ENCODE results near the gene FBXL4.

Gene FBXL4

GRCh38 chr6:98842342-98843180, 105.2 kb downstream of the FBXL4 start:
- FAIRE-seq (no peak), DNase-seq (ENCODE audit: insufficient read length) (no peak)
- TF ChIP-seq POLR2AphosphoS5 (IDR thresholded peaks at IDR 0.05; ENCODE audit: low read depth, low read length) (no peak), POLR2A (IDR thresholded peaks at IDR 0.05; ENCODE audit: low read depth, low read length) (no peak), TAF1 (IDR thresholded peaks at IDR 0.05; ENCODE audit: borderline replicate concordance, low read depth, low read length) (no peak)

- no peak for TF ChIP-seq POLR2AphosphoS5 (IDR thresholded peaks at IDR 0.05; ENCODE audit: low read depth, low read length)
- no peak for TF ChIP-seq TAF1 (IDR thresholded peaks at IDR 0.05; ENCODE audit: borderline replicate concordance, low read depth, low read length)
- no peak for TF ChIP-seq POLR2A (IDR thresholded peaks at IDR 0.05; ENCODE audit: low read depth, low read length)
- DNase-seq (ENCODE audit: insufficient read length) (no peak), FAIRE-seq (no peak)
Observed at GRCh38 chr6:98841621-98842341, 106.0 kb downstream of the FBXL4 start.

GRCh38 chr6:98840996-98841513, 106.7 kb downstream of the FBXL4 start:
- FAIRE-seq (no peak), DNase-seq (ENCODE audit: insufficient read length) (no peak)
- TF ChIP-seq TAF1 (IDR thresholded peaks at IDR 0.05; ENCODE audit: borderline replicate concordance, low read depth, low read length) (no peak), POLR2AphosphoS5 (IDR thresholded peaks at IDR 0.05; ENCODE audit: low read depth, low read length) (no peak), POLR2A (IDR thresholded peaks at IDR 0.05; ENCODE audit: low read depth, low read length) (no peak)

- DNase-seq (ENCODE audit: insufficient read length) (no peak), FAIRE-seq (no peak)
- TF ChIP-seq POLR2AphosphoS5 (IDR thresholded peaks at IDR 0.05; ENCODE audit: low read depth, low read length) (no peak), POLR2A (IDR thresholded peaks at IDR 0.05; ENCODE audit: low read depth, low read length) (no peak), TAF1 (IDR thresholded peaks at IDR 0.05; ENCODE audit: borderline replicate concordance, low read depth, low read length) (no peak)
Observed at GRCh38 chr6:98840385-98840784, 107.4 kb downstream of the FBXL4 start.

- DNase-seq (ENCODE audit: insufficient read length) (no peak), FAIRE-seq (no peak)
- no peak for TF ChIP-seq POLR2AphosphoS5 (IDR thresholded peaks at IDR 0.05; ENCODE audit: low read depth, low read length)
- TF ChIP-seq TAF1 (IDR thresholded peaks at IDR 0.05; ENCODE audit: borderline replicate concordance, low read depth, low read length) = no peak
- TF ChIP-seq POLR2A (IDR thresholded peaks at IDR 0.05; ENCODE audit: low read depth, low read length) = no peak
Observed at GRCh38 chr6:98839781-98840361, 107.9 kb downstream of the FBXL4 start.

- DNase-seq (ENCODE audit: insufficient read length) (no peak), FAIRE-seq (no peak)
- TF ChIP-seq POLR2AphosphoS5 (IDR thresholded peaks at IDR 0.05; ENCODE audit: low read depth, low read length) (no peak), TAF1 (IDR thresholded peaks at IDR 0.05; ENCODE audit: borderline replicate concordance, low read depth, low read length) (no peak), POLR2A (IDR thresholded peaks at IDR 0.05; ENCODE audit: low read depth, low read length) (no peak)
Observed at GRCh38 chr6:98838975-98839374, 108.8 kb downstream of the FBXL4 start.

- FAIRE-seq (no peak), DNase-seq (ENCODE audit: insufficient read length) (no peak)
- TF ChIP-seq POLR2AphosphoS5 (IDR thresholded peaks at IDR 0.05; ENCODE audit: low read depth, low read length) = no peak
Observed at GRCh38 chr6:98838032-98838431, 109.7 kb downstream of the FBXL4 start.

- no peak for FAIRE-seq
- DNase-seq (ENCODE audit: insufficient read length) = no peak
- TF ChIP-seq POLR2A (IDR thresholded peaks at IDR 0.05; ENCODE audit: low read depth, low read length) = no peak
- TF ChIP-seq POLR2AphosphoS5 (IDR thresholded peaks at IDR 0.05; ENCODE audit: low read depth, low read length) = no peak
- no peak for TF ChIP-seq TAF1 (IDR thresholded peaks at IDR 0.05; ENCODE audit: borderline replicate concordance, low read depth, low read length)
Observed at GRCh38 chr6:98836962-98837944, 110.5 kb downstream of the FBXL4 start.

GRCh38 chr6:98836025-98836961, 111.5 kb downstream of the FBXL4 start:
- DNase-seq (ENCODE audit: insufficient read length) = no peak
- TF ChIP-seq POLR2AphosphoS5 (IDR thresholded peaks at IDR 0.05; ENCODE audit: low read depth, low read length) (no peak), TAF1 (IDR thresholded peaks at IDR 0.05; ENCODE audit: borderline replicate concordance, low read depth, low read length) (no peak), POLR2A (IDR thresholded peaks at IDR 0.05; ENCODE audit: low read depth, low read length) (no peak)
- no peak for FAIRE-seq

Data from GM12892 (cell line).